Osteoblast (primary cell): ENCODE data around the gene TNS3. TPM values are rescaled to one million over a fixed set of nuclear protein-coding genes. Genes with fewer than 3 reads are reported as not detected.
A peak's percentile ranks its signal among the peaks of the same experiment; 100 is the strongest.

ENCODE experiments used
- DNase-seq: peaks from one replicate; pipeline ENCODE4 v3.0.0; 2011; ENCODE audit warnings: low spot score, mixed read lengths; ENCODE audit not compliant: insufficient read length; ENCODE audit errors: missing footprints
- H2AFZ ChIP-seq: 2 replicates; pipeline ENCODE4 v1.6.0; 2011; ENCODE audit warnings: mild to moderate bottlenecking, low read length
- H3K27ac ChIP-seq: 2 replicates; pipeline ENCODE4 v1.5.1; 2011; ENCODE audit warnings: mild to moderate bottlenecking, low read depth, low read length, moderate library complexity
- H3K27me3 ChIP-seq: 2 replicates; pipeline ENCODE4 v1.6.0; 2012; ENCODE audit warnings: mild to moderate bottlenecking, control low read depth, inconsistent platforms, low read length, moderate library complexity; ENCODE audit not compliant: insufficient read depth
- H3K36me3 ChIP-seq: 2 replicates; pipeline ENCODE4 v1.5.1; 2011; ENCODE audit warnings: mild to moderate bottlenecking, low read length, control low read depth, moderate library complexity; ENCODE audit not compliant: insufficient read depth
- H3K4me1 ChIP-seq: 2 replicates; pipeline ENCODE4 v1.5.1; 2011; ENCODE audit warnings: mild to moderate bottlenecking, low read length, control low read depth, moderate library complexity; ENCODE audit not compliant: insufficient read depth
- H3K4me2 ChIP-seq: 2 replicates; pipeline ENCODE4 v1.6.0; 2011; ENCODE audit warnings: mild to moderate bottlenecking, low read length; ENCODE audit not compliant: insufficient read depth
- H3K4me3 ChIP-seq: fragments of 200-600 bp; sonication (generic); 3 replicates; pipeline ENCODE4 v1.5.1; 2012; ENCODE audit warnings: mild to moderate bottlenecking, low read length, inconsistent platforms; ENCODE audit not compliant: insufficient read depth
- H3K79me2 ChIP-seq: 2 replicates; pipeline ENCODE4 v1.6.0; 2012; ENCODE audit warnings: mild to moderate bottlenecking, low read length, control low read depth, inconsistent platforms; ENCODE audit not compliant: insufficient read depth
- H3K9me3 ChIP-seq: 2 replicates; pipeline ENCODE4 v1.5.1; 2011; ENCODE audit warnings: low read depth, low read length, control low read depth
- H4K20me1 ChIP-seq: 2 replicates; pipeline ENCODE4 v1.6.0; 2012; ENCODE audit warnings: mild to moderate bottlenecking, low read length, control low read depth; ENCODE audit not compliant: insufficient read depth
- total RNA-seq: library from RNA; depleted of rRNA; stranded (reverse); fragments of >200 nt; gene quantifications from 2 replicates; pipeline ENCODE4 v1.2.3, GENCODE V29; 2012
- TF ChIP-seq, protein P1 (sequence below): IDR thresholded peaks from 2 replicates; pipeline ENCODE4 v1.5.1; 2011; ENCODE audit warnings: mild to moderate bottlenecking, low read depth, low read length, moderate library complexity; ENCODE audit errors: extremely low read depth

The TNS3 gene
- total RNA-seq, 1 donor: 67.3 TPM

DNA sequence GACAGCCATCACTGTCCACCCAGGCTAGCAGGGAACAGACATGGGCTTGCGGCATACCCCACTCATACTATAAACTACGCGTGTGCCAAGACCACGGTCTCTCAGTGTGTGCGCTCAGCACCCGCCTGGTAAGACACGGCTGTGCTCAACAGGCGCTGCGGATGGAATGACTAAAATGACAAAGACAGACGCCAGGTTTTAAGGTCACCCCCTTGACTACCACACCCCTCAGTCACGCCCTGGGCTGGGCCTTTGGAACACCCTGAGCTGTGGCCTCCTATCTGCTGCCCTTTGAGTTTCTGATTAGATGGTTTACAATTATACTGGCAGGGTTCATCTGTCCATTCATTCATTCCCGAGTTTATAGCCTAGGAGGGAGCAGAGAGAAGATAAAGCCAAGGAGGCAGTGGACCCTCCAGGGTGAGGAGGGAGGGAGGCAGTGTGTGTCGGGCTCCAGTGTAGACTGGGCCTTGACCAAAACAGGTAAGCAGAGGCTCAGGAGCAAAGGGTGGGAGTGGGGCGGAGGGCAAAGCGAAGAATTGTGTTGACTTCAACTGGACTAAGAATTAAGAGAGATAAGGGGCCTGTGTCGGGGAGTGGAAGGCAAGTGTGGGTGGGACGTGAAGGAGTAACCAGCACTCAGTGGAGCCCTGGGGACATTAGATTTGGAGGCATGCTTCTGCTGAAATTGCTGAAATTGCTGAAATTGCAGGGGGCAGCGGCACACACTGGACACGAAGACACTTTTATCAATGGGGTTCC is 35.0 kb downstream of the TNS3 start:
- Histone ChIP-seq H3K4me1 (peaks cover 16% of the 10 kb centered on the region), H3K4me2 (no peak overlapping the region), H3K27me3 (no peaks in the 10 kb centered on the region), H2AFZ (no peak overlapping the region), H3K27ac (no peak overlapping the region), H3K9me3 (no peaks in the 10 kb centered on the region), H3K4me3 (no peak overlapping the region), H3K79me2 (peaks cover 38% of the 10 kb centered on the region), H4K20me1 (peaks cover 74% of the 10 kb centered on the region), H3K36me3 (peaks cover 15% of the 10 kb centered on the region)
- TF ChIP-seq, protein P1, sequence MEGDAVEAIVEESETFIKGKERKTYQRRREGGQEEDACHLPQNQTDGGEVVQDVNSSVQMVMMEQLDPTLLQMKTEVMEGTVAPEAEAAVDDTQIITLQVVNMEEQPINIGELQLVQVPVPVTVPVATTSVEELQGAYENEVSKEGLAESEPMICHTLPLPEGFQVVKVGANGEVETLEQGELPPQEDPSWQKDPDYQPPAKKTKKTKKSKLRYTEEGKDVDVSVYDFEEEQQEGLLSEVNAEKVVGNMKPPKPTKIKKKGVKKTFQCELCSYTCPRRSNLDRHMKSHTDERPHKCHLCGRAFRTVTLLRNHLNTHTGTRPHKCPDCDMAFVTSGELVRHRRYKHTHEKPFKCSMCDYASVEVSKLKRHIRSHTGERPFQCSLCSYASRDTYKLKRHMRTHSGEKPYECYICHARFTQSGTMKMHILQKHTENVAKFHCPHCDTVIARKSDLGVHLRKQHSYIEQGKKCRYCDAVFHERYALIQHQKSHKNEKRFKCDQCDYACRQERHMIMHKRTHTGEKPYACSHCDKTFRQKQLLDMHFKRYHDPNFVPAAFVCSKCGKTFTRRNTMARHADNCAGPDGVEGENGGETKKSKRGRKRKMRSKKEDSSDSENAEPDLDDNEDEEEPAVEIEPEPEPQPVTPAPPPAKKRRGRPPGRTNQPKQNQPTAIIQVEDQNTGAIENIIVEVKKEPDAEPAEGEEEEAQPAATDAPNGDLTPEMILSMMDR: no peak
- peak; percentile 39 for DNase-seq

DNA sequence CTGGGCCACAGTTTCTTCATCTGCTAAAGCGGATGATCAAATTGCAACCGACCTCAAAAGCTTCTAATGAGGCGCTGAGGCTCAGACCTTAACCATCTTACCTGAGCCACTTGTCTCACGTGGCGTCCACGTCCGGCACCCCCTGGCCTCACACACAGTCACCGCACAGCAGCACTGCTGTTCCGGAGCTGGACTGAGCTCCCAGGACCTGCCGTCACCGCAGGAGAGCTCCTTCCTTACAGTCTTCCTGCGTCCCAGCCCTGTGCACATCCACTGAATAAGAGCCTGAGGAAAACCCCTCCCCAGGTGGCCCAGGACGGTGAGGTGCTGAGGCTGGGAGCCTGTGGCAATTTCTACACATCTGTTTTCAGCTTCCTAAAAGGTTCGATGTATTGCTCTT is 35.7 kb downstream of the TNS3 start:
- H3K36me3 ChIP-seq: peaks cover 15% of the 10 kb centered on the region

DNA sequence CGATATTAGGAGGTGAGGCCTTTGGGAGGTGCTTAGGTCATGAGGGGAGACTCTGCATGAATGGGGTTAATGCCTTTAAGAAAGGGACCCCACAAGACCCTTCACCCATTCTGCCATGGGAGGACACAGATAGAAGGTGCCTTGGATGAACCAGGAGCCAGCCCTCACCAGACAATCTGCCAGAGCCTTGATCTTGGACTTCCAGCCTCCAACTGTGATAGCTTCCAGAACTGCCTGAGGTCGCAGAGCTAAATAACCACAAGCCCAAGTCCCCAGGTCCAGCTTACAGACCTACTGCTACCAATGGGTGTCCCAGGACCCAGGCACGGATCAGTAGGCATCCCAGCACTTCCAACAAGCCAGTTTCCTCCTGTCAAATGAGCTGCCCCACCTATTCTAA is 37.5 kb downstream of the TNS3 start:
- H3K36me3 ChIP-seq: peaks cover 15% of the 10 kb centered on the region

More for the DNA sequence above, 35.7 kb downstream of the TNS3 start:
- Histone ChIP-seq H3K4me3 (no peak overlapping the region), H4K20me1 (peaks cover 72% of the 10 kb centered on the region), H3K79me2 (peaks cover 32% of the 10 kb centered on the region), H3K4me2 (no peak overlapping the region), H3K27me3 (no peaks in the 10 kb centered on the region), H3K4me1 (peaks cover 11% of the 10 kb centered on the region), H3K27ac (no peak overlapping the region), H2AFZ (no peak overlapping the region), H3K9me3 (no peaks in the 10 kb centered on the region)
- TF ChIP-seq, protein P1: no peak
- peak; percentile 22 for DNase-seq

DNA sequence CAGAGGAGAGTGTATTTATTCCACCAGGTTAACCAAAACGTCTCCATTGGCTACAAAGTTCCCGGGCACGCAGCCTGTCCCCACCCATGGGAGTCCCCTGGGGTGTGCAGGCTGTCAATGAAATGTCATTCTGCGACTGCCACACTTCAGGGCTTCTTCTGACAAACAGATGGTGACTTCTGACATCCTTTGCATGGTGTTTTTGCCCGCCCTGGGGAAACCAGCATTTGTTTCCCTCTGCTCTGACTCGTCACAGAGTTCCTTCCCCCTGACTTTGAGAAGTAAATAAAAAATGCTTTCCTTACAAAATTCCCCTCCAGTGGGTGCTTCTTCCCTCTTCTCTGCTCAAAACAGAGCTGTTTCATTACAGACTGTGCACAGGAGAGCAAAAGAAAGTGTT is 38.2 kb downstream of the TNS3 start:
- peaks cover 18% of the 10 kb centered on the region for H3K4me1 ChIP-seq
- H3K79me2 ChIP-seq: peaks cover 38% of the 10 kb centered on the region
- TF ChIP-seq, protein P1: no peak
- no peak overlapping the region for H3K4me3 ChIP-seq
- H3K27ac ChIP-seq: no peak overlapping the region
- H3K36me3 ChIP-seq: peaks cover 15% of the 10 kb centered on the region
- peaks cover 81% of the 10 kb centered on the region for H4K20me1 ChIP-seq
- H3K4me2 ChIP-seq: no peak overlapping the region
- H3K27me3 ChIP-seq: no peaks in the 10 kb centered on the region
- DNase-seq: peak; percentile 69
- H3K9me3 ChIP-seq: no peaks in the 10 kb centered on the region
- H2AFZ ChIP-seq: no peak overlapping the region

More for the DNA sequence above, 37.5 kb downstream of the TNS3 start:
- Histone ChIP-seq H4K20me1 (peaks cover 76% of the 10 kb centered on the region), H3K4me2 (no peak overlapping the region), H2AFZ (no peak overlapping the region), H3K4me1 (peaks cover 13% of the 10 kb centered on the region), H3K27ac (no peak overlapping the region), H3K27me3 (no peaks in the 10 kb centered on the region), H3K4me3 (no peak overlapping the region), H3K9me3 (no peaks in the 10 kb centered on the region), H3K79me2 (peaks cover 36% of the 10 kb centered on the region)
- DNase-seq: no peak
- TF ChIP-seq, protein P1: no peak
